GM12864 (cell line): ENCODE data around the gene MTERF2.
"Not testable (repeated sequence)": the region's sequence is repeated elsewhere in the genome, so short reads cannot be mapped to it uniquely, and the experiment has no call there.

Experiments used
- DNase-seq: peaks from one replicate; pipeline ENCODE4 v3.0.0-alpha.2; 2011; ENCODE audit warnings: low read depth
- H3K4me3 ChIP-seq: 2 replicates; pipeline ENCODE4 v1.5.1; 2011; ENCODE audit warnings: mild to moderate bottlenecking, low read depth, low read length, control low read depth
- TF ChIP-seq, protein P1 (sequence below): IDR thresholded peaks from 2 replicates; pipeline ENCODE4 v1.5.1; 2011; ENCODE audit warnings: low read depth, mild to moderate bottlenecking, moderate library complexity, low read length, control low read depth, inconsistent platforms; ENCODE audit errors: missing control alignments

Gene MTERF2

DNA sequence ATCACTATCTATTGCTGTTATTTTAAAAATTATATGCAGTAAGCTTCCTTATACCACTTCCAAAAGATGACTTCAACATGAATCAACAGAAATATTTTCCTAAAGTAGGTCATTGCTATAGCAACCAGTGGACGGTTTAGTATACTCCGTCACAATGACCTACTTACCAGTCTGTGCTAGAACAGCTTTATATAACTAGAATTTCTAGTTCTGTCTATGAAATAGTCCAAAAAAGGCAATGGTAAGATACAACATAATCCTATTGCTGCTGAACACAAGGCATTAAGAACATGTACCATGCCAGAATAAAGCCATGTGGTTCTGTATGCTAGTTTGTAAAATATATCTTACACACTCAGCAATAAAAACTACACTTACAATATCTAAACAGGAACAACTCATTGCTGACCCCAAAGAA is 40.7 kb upstream of the MTERF2 start:
- H3K4me3 ChIP-seq: no peak overlapping the region
- TF ChIP-seq, protein P1, sequence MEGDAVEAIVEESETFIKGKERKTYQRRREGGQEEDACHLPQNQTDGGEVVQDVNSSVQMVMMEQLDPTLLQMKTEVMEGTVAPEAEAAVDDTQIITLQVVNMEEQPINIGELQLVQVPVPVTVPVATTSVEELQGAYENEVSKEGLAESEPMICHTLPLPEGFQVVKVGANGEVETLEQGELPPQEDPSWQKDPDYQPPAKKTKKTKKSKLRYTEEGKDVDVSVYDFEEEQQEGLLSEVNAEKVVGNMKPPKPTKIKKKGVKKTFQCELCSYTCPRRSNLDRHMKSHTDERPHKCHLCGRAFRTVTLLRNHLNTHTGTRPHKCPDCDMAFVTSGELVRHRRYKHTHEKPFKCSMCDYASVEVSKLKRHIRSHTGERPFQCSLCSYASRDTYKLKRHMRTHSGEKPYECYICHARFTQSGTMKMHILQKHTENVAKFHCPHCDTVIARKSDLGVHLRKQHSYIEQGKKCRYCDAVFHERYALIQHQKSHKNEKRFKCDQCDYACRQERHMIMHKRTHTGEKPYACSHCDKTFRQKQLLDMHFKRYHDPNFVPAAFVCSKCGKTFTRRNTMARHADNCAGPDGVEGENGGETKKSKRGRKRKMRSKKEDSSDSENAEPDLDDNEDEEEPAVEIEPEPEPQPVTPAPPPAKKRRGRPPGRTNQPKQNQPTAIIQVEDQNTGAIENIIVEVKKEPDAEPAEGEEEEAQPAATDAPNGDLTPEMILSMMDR: no peak
- no peak for DNase-seq

DNA sequence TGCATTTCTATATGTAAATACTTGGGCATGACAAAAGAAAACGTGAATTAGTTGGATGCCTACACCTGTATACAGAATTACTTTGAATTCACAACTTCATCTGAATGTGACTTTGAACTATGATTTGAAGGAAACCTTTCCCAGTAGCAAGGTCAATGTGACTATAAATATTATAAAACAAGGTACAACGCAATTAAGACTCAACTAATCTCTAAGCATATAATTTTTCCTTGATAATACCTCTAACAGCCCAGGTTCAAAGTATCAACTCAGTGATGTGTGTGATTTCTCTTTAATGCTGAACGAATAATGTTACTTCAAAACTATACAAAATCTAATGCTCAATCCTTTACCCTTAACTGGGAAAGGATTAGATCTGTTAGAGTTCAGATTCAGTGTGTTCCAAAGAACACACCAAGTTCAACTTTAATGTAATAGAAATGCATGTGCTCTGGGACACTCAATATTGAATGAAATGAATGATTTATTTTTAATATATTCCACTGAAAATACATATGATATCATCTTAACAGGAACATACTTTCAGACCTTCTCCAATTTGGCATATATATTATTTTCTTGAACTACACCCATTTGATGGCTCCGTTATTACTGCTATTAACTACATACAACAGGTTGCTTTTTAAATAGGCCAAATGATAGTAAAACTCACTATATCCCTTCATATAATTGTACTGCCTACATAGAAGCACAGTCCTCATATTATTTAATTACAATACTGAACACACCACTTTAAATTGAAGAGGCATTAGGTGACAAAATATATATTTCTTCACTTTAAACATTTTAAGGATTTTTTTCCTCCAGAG is 40.1 kb upstream of the MTERF2 start:
- no peak for DNase-seq
- TF ChIP-seq, protein P1: no peak

DNA sequence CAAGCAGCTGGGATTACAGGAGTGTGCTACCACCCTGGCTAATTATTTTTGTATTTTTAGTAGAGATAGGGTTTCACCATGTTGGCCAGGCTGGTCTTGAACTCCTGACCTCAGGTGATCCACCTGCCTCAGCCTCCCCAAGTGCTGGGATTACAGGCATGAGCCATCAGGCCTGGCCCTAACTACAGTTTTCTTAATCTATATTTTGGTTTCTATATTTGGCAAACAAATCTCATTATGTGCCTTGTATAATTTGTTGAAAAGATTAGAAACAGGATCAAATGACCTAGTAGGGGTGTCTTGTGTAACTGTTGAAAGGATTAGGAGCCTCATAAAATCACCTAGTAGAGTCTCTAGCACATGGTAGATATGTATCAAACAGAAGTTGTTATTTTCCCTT is 39.4 kb upstream of the MTERF2 start:
- not testable (repeated sequence) for H3K4me3 ChIP-seq, DNase-seq

More for the DNA sequence above, 40.1 kb upstream of the MTERF2 start:
- no peak overlapping the region for H3K4me3 ChIP-seq

- TF ChIP-seq, protein P1: no peak
- DNase-seq: no peak
- H3K4me3 ChIP-seq: no peak overlapping the region
Measured at GRCh38 chr12:107025671-107026070, 38.7 kb upstream of the MTERF2 start.

- no peak for DNase-seq
- TF ChIP-seq, protein P1: no peak
- H3K4me3 ChIP-seq: no peak overlapping the region
Measured at GRCh38 chr12:107019546-107019945, 32.6 kb upstream of the MTERF2 start.

- DNase-seq: no peak
- TF ChIP-seq, protein P1: no peak
- no peak overlapping the region for H3K4me3 ChIP-seq
Measured at GRCh38 chr12:107017042-107017441, 30.1 kb upstream of the MTERF2 start.

GRCh38 chr12:107014055-107014454 is 27.1 kb upstream of the MTERF2 start:
- TF ChIP-seq, protein P1: peak; percentile 10
- H3K4me3 ChIP-seq: no peak overlapping the region
- DNase-seq: no peak
